ENCODE results near the gene PEPD.

PEPD gene

DNA sequence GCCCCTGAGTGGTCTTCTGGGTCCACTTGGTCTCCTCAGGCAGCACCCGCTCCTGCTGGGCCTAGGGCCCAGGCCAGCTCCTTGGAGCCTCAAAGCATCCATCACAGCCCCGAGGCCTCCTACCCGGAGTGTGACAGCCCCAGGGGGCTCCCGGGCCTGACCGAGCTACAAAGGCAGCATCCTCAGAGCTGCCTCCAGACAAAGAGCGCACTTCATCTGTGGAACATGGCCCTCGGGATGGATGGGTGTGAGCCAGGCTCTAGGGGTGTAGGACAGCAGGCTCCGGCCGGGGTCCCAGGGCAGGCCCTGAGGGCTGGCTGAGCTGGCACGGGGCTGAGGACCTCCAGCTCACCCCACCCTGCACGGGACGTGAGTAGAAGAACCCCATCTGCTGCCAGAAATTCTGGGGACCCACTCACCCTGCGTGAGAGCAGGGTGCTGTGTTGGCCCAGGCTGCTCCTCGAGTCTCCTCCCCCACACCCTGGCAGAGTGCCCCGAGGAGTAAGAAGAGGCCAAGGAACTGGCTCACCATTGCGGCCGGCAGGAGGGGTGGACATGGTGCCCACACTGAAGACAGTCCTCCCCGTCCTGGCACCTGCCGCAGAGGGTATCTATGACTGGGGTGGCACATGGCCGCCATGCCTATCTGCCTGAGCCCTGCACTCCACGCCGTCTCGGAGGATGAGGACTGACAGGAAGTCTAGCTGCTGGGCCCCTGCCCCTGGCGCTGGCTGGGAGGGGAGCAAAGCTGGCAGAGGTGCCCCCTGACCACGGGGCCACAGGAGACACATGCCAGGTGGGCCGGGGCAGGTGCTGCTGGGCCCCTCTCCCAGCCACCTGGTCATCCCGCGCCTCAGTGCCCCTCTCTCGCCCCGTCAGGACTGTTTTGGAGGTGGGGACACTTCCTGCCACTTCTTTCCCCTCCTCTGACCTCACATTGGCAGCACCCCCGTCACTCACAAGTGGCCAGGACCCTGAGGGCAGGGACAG, 125.7 kb downstream of the PEPD start:
- DNase-seq (ENCODE audit: low read depth) = peak; percentile 38

DNA sequence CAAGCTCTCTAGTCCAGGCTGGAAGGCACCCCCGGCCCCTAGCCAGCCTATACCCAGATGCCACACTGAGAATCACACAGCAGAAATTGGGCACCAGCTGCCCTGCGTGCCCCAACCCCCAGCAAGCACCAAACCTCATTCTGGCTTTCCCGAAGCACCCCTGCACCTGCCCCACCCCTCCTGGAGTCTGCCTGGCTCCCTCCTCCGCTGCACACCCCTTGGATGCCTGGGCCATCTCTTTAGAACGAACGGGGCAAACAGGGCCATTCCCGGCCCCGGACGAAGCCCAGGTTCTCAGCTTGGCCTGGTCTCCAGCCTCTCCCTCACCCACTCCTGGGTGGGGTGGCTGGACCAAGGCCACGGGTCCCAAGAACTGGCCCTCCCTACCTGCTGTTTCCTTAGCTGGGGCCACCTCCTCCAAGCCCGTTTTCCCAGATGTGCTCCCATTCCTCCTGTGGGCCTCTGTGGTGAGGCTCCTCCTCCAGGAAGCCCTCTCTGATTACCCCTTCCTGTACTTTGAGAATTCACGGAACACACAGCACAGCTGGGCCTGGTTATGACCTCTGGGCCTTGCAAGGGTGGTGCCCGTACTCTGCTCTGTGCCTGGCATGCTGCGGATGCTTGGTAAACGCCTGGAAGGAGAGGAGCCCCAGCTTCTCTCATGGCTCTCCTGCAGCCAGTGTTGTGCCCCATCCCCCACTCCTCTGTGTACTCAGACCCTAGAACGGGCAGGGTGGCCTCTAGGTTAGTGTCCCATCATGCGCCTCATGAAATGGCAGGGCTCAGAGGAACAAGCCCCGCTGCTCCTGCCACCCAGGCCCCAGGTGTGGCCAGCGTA, 126.6 kb downstream of the PEPD start:
- no peak for DNase-seq (ENCODE audit: low read depth)

DNA sequence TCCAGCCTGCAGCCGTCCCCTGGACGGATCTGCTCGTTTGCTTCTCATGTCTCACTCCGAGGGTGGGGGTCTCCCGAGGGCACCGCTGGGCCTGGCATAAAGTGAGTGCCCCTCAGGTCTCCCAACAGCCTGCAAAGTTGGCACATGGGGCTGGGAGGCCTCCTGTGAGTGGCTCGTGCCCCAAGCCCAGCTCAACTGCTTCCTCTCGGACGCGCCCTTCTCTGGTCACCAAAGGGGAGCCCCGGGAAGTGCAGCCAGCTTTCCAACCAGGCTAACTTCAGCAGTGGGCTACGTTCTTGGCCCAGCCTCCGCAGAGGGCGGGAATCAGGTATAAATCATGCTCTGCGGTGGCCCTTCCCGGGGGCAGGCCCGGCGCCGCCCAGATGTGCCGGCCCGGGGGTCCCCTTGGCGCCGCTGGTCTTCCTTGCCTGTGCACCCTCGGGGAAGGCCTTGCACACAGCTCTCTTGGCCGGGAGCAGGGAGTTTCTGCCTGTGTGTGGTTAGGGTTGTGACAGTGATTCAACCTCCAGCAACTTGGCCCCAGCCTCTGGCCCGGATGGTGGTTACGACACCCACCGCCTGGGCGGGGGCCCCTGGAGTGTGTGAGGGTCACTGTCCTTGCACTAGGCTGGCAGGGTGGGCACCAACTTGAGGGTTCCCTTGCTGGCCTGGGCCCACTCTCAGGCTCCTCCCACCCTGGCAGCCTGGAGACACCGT, 127.4 kb downstream of the PEPD start:
- DNase-seq (ENCODE audit: low read depth) = peak; percentile 80

DNA sequence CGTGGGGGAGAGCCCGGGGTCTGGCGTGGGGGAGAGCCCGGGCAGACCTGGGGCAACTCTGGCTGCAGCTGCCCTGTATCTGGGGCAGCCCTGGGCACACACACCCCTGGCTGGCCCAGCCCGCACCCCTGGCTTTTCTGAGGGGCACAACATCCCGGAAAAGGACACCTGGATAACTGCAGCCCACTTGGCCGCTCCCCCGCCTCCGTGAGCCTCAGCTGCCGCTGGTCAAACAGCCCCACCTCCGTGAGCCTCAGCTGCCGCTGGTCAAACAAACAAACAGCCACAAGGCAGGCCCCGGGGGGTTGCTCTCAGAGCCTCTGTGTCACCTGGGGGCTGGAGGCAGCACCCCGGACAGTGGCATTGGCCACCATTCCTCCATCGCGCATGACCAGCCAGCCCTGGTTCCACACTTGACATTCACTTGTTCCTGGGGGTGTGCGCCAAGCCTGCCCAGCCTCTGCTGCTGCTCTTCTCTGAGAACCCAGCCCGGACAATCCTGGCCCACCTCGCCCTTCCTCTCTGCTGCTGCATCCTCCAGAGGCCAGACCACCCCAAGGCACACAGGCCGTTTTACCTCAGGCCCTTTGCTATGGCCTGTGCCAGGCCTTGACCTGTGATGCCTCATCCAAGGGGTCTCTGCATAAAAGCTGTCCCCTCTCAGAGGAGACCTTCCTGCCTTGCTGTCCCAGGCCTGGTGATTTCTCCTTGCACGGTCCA, 128.1 kb downstream of the PEPD start:
- no peak for DNase-seq (ENCODE audit: low read depth)

DNA sequence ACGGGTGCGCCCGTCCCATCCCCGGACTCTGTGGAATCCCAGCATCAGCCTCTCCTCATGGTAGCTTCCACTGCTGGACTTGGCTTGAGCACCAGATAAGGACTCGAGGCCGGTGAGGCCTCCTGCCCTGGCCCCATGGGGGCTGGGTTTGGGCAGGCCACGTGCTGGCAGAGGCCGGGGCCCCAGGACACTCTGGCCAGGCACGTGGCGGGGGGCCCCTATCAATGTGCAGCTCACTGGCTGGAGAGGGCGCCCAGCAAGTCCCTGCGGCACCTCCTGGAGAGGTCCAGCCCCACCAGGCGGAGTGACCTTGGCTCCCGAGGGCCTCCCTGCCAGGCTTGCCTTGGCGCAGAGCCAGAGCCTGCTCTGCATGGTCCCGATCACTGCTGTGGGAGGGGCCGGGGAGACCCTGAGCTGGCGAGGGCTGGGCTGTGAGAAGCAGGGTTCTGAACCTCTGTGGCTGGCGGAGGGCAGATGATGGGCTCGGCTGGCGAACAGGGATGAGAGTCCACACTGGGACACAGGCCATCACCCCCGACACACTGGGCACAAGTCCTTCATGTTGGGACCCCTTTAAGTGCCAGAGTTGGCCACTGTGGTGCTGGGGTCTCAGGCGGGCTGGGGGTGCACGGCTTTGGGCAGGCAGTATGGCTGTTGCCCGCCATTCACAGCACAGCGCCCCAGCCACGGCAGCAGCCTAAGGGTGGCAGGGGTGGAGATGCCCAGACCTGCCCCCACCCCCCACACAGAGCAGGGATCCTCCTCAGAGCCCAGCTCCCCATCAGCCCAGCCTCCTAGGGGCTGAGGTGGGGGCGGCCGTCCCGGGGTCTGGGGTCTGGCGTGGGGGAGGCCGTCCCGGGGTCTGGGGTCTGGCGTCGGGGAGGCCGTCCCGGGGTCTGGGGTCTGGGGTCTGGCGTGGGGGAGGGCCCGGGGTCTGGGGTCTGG, 129.0 kb downstream of the PEPD start:
- no peak for DNase-seq (ENCODE audit: low read depth)

DNA sequence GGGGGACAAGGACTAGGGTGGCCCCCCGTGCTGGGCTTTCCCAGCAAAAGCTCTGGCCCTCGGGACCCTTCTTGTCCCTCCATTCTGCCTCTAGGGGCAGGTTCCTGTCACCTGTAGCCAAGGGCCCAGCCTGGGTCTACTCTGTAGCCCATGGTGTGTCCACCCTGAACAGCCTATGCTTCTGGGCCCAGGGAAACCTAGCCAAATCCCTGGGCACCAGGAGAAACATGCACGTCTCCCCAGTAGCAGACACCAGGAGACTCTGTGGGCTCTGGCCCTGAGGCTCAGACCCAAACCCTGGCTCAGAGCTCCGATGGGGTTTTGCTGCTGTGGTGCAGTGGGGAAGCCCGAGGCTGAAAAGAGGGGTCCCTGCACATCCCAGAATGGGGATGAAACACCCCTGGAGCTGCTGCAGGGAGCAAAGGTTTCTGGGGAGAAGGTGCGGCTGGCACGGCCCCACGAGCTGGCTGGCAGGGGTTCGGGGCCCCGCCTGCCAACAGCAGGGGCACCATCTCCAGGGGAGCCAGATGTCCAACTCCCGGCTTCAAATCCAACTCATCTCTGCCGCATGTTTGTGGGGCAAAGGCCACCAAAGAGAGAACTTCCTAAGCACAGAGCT, 129.9 kb downstream of the PEPD start:
- no peak for DNase-seq (ENCODE audit: low read depth)

DNA sequence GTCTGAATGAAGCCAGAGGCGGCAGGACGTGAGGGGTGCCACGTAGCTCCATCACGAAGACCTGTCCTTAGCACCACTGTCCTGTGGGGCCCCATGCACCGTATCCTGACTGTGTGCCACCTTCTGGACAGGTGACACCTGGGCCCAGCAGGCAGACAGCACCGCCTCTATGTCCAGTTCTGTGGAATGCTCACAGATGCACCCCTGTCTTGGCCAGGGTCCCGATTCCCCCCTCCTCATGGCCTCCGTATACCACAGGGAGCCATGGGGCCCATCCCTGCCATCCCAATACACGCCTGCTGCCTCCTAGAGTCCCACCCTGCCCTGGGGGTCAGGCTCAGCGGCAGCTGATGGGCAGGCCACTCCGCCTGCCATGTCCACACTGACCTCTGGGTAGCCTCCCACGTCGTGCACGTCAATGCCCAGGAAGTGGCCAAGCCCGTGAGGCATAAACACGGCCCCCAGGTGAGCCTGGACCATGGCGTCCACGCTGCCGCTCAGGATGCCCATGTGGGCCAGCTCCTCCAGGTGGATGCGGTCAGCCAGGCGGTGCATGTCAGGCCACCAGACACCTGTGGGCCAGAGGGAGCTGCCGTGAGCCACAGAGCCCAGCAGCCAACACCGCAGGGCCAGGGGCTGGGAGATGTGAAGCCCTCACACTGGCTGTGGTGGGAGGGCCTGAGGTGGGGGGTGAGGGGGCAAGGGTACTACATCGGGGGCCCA, 130.5 kb downstream of the PEPD start:
- no peak for DNase-seq (ENCODE audit: low read depth)

DNA sequence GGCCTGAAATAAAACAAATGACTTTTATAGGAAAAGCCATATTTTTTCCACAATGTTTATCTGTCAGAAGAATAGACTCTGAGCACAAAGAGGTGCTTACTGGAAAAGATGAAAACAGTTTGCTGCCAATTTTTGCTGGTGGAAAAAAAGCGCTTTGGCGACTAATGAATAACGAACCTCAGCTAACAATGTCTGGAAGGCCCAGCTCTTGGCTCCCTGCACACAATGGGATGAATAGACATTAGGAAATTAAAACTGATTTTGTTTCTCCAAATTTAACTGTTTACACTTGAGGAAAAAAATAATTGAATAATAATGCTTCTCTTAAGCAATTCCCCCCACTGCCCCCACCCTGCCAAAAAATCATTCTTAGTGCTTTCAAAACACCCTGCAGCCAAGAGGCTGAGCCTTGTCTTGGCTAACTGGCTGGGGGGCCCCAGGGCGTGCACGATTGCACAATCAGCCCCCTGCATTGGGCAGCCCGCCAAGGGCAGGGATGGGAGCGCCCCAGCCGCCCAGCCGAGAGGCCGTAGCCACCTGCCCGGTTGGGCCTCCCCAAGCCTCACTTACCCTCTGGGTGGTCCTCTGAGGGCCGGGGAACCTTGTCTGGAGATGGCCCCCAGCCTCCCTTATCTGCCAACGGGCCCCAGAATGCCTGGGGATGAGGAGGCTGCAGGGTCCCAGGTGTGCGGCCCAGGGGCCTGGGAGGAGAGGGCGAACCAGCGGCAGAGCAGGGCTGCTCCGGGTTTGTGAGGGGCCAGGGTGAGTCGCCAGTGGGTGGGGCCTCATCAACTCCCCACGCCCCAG, 131.3 kb downstream of the PEPD start:
- DNase-seq (ENCODE audit: low read depth) = peak; percentile 22

DNA sequence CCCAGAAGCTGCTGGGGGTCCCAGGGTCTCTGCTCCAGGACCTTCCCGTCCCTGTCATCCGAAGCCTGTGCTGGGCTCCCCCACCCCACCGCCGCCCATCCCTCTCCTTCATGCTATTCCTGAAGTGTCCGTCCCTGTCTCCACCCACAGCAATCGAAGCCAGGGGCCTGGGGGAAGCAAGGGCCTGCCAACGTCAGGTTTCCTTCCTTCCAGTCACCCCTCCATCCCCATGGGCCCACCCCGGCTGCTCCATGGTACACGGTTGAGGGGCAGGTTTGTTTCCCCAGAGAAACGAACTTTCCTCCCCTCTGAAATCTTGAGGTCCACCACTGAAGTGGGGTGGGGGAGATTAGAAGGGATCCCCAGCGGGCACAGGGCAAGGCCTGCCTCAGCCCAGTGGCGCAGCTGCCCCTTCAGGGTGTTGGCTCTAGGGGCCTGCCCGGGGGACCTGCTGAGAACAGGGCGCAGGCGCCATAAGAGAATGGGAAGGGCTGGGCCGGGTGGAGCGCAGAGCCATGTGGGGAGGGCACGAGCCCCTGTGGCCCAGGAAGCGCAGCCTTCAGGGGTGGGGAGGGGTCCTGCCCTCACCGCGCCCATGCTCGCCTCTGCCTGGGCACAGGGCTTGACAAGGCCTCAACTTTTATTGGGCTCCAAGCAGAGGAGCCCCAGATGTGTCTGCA, 132.0 kb downstream of the PEPD start:
- DNase-seq (ENCODE audit: low read depth) = no peak

DNA sequence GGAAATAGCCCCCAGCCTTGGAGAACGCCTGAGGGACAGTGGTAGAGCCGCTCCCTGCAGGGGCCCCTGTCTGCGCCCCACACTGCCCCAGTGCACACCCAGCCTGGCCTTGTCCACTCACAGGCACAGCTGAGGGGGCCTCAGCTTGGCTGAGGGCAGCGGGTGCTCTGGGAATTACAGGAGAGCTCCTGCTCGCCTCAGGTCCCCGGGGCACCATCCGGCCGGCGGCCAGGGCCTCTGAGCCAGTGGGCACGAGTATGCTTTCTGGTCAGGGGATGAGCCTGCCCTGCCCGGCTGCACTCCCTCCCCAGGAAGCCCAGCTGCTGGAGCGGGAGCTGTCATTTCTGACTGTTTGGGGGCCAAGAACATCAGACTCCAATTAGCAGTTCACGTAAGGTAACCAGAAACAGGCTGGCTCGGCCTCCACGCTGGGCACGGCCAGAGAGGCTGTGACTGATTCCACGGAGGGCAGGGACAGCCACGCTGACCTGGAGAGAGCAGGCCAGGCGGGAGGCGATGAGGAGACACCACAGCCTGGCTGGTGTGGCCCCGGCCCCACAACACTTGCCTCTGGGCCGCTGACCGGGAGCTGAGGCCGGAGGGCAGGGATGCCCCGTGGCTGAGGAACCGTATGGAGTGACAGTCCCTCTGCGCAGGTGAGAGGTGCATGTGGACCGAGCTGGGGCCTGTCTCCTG, 132.7 kb downstream of the PEPD start:
- DNase-seq (ENCODE audit: low read depth) = no peak

DNA sequence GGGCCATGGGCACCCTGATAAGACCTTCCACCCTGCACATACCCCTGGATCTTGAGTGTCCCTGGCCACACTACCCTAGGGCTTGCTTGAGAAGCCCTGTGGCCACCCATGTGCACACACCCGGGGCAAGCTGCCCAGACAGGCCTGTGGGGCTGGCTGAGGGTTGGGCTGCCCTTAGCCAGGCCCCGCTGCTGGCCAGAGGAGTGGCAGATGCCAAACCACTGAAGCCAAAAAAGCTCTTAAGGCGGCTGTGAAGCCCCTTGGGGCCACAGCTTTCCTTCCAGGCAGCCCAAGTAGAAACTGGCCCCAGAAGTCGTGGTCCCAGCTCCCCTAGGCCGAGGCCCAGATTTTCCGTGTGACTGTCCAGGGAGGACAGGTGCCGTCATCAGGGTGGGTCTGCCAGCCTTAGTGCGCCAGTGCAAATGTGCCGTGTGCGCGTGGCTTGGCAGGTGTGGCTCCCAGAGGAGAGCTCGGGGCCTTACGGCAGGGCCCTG, 133.3 kb downstream of the PEPD start:
- no peak for DNase-seq (ENCODE audit: low read depth)

DNA sequence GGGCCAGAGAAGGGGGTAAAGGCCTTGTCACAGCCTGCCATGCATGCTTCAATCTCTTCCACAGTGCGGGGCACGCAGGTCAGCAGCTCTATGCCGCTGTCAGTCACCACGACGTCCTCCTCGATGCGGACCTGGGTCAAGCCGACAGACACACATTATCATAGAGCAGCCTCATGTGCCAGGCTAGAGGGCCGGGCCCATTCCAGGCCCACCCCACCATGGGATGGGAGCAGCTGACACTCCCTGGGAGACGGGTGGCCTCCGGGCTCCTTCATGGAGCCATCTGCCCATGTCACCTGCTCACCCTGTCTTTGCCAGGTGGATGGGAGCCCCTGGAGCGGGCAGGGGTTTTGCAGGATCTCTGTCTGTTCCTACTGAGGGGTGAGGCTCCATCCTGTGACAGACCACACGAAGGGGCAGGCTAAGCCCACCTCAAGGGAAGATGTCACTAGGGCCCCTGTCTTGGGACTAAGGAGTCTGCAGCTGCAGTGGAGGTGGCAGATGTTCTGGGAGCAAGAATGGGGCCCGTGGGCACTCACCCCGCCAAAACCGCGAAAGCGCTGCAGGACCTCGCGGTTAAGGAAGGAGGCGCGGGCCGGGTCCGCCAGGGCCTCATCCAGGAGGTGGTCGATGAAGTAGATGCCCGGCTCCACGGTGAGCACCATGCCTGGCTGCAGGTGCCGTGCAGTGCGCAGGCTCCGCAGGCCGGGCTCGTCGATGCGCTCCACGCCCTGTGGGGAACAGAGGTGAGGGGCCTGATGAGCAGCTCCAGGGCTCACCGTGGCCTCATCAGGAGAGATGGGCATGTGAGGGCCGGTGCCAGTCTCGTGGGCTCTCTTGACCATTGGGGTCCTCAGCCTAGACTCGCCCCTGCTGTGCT, 134.0 kb downstream of the PEPD start:
- no peak for DNase-seq (ENCODE audit: low read depth)

DNA sequence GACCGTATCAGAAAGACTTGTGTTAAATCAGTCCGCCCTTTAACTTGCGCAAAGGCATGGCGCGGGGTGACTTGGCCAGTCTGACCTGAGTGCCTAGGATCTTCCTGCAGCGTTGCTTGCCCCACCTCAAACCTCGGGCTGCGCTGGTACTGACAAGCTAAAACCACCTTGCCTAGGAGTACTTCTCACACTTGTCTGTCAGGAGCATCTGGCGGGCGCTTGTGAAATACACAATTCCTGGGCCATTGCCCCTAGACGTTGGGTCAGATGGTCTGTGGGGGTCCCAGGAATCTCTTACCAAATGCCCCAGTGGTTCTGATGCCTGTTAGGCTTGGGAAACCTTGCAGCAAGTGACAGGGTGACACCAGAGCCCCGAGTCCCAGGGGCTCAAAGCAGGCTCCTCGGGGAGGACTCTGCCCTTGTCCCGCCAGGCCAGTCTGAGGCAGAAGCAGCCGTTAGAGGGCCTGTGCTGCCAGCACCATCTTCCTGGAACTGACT, 135.2 kb downstream of the PEPD start:
- DNase-seq (ENCODE audit: low read depth) = no peak

DNA sequence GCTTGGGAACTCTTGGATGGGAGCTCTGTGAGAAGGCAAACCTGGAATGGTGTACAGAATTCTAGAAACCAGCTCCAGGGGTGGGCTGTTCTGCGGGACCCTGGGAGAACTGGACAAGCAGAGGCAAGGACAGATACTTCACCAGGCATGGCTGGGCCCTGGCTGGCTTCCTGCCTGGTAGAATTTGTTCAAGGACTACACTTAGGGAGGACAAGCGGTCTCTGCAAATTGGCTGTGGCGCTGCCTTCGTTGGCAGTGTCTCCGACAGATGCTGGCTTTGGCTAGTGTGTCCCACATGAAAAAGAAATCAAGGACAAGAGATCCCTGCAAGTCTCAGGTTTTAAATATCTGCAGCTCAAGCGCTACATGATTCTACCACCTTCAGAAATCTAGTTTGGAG, 135.6 kb downstream of the PEPD start:
- no peak for DNase-seq (ENCODE audit: low read depth)

DNA sequence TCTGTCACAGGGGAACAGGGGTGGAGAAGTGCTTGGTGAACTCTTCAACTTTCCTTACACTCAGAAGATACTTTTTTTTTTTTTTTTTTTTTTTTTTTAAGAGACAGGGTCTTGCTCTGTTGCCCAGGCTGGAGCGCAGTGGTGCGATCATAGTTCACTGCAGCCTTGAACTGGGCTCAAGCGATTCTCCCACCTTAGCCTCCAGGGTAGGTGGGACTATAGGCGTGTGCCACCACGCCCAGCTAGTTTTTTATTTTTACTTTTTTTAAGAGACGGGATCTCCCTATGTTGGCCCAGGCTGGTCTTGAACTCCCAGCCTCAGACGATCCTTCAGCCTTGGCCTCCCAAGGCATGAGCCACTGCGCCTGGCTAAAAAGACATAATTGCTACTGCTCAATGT, 136.6 kb downstream of the PEPD start:
- DNase-seq (ENCODE audit: low read depth) = no peak

DNA sequence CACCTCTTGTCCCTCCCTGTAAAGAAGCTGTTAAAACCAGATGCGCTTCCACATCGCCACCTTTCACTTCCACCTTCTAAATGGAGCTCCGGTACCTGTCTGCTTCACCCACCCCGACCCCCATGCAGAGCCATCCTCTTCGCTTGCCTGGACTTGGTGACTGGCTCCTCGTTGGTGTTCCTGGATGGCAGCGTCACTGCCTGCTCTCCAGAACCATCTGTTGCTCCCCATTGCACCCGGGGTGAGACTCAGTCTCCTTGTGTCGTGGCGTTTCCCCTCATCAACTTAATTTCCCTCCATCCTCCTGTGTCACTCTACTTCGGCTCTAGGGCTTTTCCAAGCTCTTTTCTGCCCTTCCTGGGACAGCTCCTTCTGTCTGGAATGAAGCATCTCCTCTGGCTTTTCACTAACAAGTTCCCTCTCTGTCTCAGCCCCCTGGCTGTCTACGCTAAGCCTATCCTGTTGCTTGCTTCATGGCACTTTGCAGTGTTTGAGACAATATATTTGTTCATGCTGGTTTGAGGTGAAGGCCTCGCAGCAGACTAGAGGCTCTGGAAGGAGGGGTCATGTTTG, 137.8 kb downstream of the PEPD start:
- DNase-seq (ENCODE audit: low read depth) = no peak
